Measurements from ENCODE around the gene MCF2L2. TPM values are rescaled to one million over a fixed set of nuclear protein-coding genes. Genes with fewer than 3 reads are reported as not detected.

The MCF2L2 gene
- total RNA-seq, 1 experiment from 2014 or later = 3.9 TPM

DNA sequence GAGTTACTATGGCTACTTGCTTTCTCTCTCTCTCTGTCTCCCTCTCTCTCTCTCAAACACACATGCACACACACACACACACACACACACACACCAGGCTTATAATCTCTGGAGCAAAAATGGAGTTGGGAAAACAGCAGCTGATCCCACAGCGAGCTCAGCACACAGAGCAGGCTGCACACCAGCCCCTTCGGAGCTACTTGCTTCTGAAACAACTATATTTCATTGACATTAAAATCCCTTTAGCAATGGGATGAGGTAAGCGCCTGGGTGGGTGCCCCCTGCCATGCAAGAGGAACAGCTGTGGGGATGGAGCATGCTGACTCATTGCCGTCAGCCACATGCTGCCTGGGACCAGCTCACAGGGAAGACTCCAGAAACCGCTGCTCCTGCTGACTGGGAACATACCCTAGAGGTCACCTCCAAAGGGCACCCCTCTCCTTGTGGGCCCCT is 129.7 kb downstream of the MCF2L2 start:
- H3K4me3 Mint-ChIP-seq (ENCODE audit: unreplicated experiment) = no peak overlapping the region
- H3K36me3 Mint-ChIP-seq (ENCODE audit: insufficient read depth, unreplicated experiment) = peaks cover 5% of the 10 kb centered on the region
- H3K27me3 Mint-ChIP-seq (ENCODE audit: insufficient read depth, unreplicated experiment) = no peaks in the 10 kb centered on the region
- DNase-seq = no peak
- TF ChIP-seq, protein P1, sequence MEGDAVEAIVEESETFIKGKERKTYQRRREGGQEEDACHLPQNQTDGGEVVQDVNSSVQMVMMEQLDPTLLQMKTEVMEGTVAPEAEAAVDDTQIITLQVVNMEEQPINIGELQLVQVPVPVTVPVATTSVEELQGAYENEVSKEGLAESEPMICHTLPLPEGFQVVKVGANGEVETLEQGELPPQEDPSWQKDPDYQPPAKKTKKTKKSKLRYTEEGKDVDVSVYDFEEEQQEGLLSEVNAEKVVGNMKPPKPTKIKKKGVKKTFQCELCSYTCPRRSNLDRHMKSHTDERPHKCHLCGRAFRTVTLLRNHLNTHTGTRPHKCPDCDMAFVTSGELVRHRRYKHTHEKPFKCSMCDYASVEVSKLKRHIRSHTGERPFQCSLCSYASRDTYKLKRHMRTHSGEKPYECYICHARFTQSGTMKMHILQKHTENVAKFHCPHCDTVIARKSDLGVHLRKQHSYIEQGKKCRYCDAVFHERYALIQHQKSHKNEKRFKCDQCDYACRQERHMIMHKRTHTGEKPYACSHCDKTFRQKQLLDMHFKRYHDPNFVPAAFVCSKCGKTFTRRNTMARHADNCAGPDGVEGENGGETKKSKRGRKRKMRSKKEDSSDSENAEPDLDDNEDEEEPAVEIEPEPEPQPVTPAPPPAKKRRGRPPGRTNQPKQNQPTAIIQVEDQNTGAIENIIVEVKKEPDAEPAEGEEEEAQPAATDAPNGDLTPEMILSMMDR (IDR thresholded peaks at IDR 0.05; ENCODE audit: insufficient read depth in 1 of 2, low read depth in 1 of 2, low read length in 1 of 2, severe bottlenecking in 1 of 2, unreplicated experiment in 1 of 2) = no peak
- Histone ChIP-seq H3K27me3 (replicated peaks; ENCODE audit: control insufficient read depth, insufficient read depth, low read length) (no peaks in the 10 kb centered on the region), H3K4me3 (ENCODE audit: low read depth, low read length) (no peak overlapping the region), H3K9me3 (no peaks in the 10 kb centered on the region), H3K4me1 (no peaks in the 10 kb centered on the region), H3K36me3 (ENCODE audit: control insufficient read depth, insufficient read depth, low read length) (no peaks in the 10 kb centered on the region)
- peaks cover 19% of the 10 kb centered on the region for H3K4me1 Mint-ChIP-seq (ENCODE audit: low read depth, unreplicated experiment)
- ChIA-PET POLR2A (no interaction called here), CTCF (no interaction called here)
- H3K9me3 Mint-ChIP-seq (ENCODE audit: unreplicated experiment) = no peaks in the 10 kb centered on the region
- H3K27ac Mint-ChIP-seq (ENCODE audit: unreplicated experiment) = no peak overlapping the region
- BruUV-seq (replicated peaks) = no TSS peak
- intact Hi-C loops (cut with micrococcal nuclease; ENCODE audit: unreplicated experiment) = no loop called here

DNA sequence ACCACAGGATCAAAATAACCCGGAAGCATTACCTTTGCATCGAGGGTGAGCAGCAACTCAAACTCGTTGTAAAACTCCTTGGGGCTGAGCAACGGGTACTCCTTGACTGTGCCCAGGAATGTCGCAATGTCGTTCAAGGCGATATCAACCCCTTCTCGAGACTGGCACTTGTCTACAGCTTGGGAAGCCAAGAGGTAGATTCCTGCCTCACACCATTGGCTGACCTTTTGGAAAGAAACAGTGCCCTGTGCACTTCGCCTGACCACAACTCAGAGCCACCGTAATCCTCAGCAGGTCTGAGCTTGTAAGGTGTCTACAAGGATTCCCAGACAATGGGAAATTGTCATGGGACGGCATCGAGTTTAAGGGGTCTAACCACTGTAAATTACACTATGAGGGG is 131.5 kb downstream of the MCF2L2 start:
- H3K4me3 ChIP-seq (ENCODE audit: low read depth, low read length) = no peak overlapping the region
- no peak overlapping the region for H3K27ac Mint-ChIP-seq (ENCODE audit: unreplicated experiment)
- H3K4me1 Mint-ChIP-seq (ENCODE audit: low read depth, unreplicated experiment) = peaks cover 15% of the 10 kb centered on the region
- BruUV-seq (replicated peaks) = no TSS peak
- no peaks in the 10 kb centered on the region for H3K27me3 ChIP-seq (replicated peaks; ENCODE audit: control insufficient read depth, insufficient read depth, low read length)
- H3K36me3 ChIP-seq (ENCODE audit: control insufficient read depth, insufficient read depth, low read length) = no peaks in the 10 kb centered on the region
- H3K4me1 ChIP-seq = peaks cover 1% of the 10 kb centered on the region; the same call in 1 of the 2 replicates
- ChIA-PET CTCF (interaction anchor here (0.7 kb wide), 1 partner anchor 9 kb away, joined by 3 read pairs; no protein-coding TSS in a partner anchor), POLR2A (no interaction called here)
- no peak for DNase-seq
- H3K9me3 ChIP-seq = no peaks in the 10 kb centered on the region
- intact Hi-C loops (cut with micrococcal nuclease; ENCODE audit: unreplicated experiment) = no loop called here
- no peaks in the 10 kb centered on the region for H3K27me3 Mint-ChIP-seq (ENCODE audit: insufficient read depth, unreplicated experiment)
- H3K4me3 Mint-ChIP-seq (ENCODE audit: unreplicated experiment) = no peak overlapping the region
- H3K36me3 Mint-ChIP-seq (ENCODE audit: insufficient read depth, unreplicated experiment) = peaks cover 5% of the 10 kb centered on the region
- TF ChIP-seq, protein P1 (IDR thresholded peaks at IDR 0.05; ENCODE audit: insufficient read depth in 1 of 2, low read depth in 1 of 2, low read length in 1 of 2, severe bottlenecking in 1 of 2, unreplicated experiment in 1 of 2) = no peak
- H3K9me3 Mint-ChIP-seq (ENCODE audit: unreplicated experiment) = no peaks in the 10 kb centered on the region

DNA sequence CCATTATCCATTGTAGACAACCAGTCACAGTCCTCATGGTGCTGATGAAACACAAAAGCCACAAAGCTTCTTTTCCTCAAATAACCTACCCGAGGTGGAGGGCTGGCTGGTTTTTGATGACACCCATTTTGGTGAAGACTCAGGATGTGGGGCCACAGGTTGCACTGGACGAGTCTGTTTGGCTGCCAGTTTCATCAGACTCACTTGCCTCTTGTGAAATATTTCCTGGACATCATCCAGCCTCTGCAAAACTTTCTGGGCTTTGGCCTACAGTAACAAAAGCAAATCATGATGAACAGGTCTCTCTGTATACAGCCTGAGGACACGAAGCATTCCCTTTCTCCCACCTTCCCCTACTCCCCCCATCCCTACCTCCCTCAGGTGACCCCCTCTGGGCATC is 133.2 kb downstream of the MCF2L2 start:
- intact Hi-C loops (cut with micrococcal nuclease; ENCODE audit: unreplicated experiment) = no loop called here
- Mint-ChIP-seq H3K36me3 (ENCODE audit: insufficient read depth, unreplicated experiment) (peaks cover 12% of the 10 kb centered on the region), H3K27me3 (ENCODE audit: insufficient read depth, unreplicated experiment) (no peaks in the 10 kb centered on the region), H3K4me3 (ENCODE audit: unreplicated experiment) (no peak overlapping the region), H3K27ac (ENCODE audit: unreplicated experiment) (no peak overlapping the region), H3K9me3 (ENCODE audit: unreplicated experiment) (no peaks in the 10 kb centered on the region), H3K4me1 (ENCODE audit: low read depth, unreplicated experiment) (peaks cover 12% of the 10 kb centered on the region)
- no peak for DNase-seq
- no peaks in the 10 kb centered on the region; the same call in 1 of the 2 replicates for H3K36me3 ChIP-seq (ENCODE audit: control insufficient read depth, insufficient read depth, low read length)
- H3K4me3 ChIP-seq (ENCODE audit: low read depth, low read length) = no peak overlapping the region
- no peaks in the 10 kb centered on the region for H3K27me3 ChIP-seq (replicated peaks; ENCODE audit: control insufficient read depth, insufficient read depth, low read length)
- ChIA-PET POLR2A (no interaction called here), CTCF (no interaction called here)
- peaks cover 10% of the 10 kb centered on the region for H3K4me1 ChIP-seq
- no TSS peak for BruUV-seq (replicated peaks)
- TF ChIP-seq, protein P1 (IDR thresholded peaks at IDR 0.05; ENCODE audit: insufficient read depth in 1 of 2, low read depth in 1 of 2, low read length in 1 of 2, severe bottlenecking in 1 of 2, unreplicated experiment in 1 of 2) = no peak
- no peaks in the 10 kb centered on the region for H3K9me3 ChIP-seq

All from Caco-2 (cell line).